Measurements from ENCODE around the gene WNT4. TPM values are rescaled to one million over a fixed set of nuclear protein-coding genes. Genes with fewer than 3 reads are reported as not detected.

The WNT4 gene
- total and polyA plus RNA-seq, 2 of the 8 experiments (the other 6 are each of a cell fraction or from before 2014, with no cell fraction given) = 1.3 to 6.6 TPM

DNA sequence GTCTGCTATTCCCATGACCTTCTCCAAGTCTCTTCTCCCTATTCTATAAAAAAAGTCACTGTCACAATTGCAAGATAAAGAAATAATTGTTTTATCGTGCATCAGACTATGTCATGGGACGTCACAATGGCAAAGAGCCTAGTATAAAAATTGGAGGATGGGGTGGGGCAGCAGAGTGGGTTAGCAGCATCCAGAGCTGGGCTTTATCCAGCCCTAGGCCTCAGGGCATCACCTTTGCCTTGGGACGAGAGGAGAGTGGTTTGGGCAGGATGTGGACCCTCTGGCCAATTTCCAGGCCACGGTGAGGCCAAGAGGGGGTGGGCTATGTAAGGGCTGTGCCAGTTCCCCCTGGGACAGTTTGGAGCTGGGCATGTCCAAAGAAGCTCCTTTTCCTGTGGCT lies 25.7 kb downstream of the WNT4 start (continued):
- TF ChIP-seq, protein P1, sequence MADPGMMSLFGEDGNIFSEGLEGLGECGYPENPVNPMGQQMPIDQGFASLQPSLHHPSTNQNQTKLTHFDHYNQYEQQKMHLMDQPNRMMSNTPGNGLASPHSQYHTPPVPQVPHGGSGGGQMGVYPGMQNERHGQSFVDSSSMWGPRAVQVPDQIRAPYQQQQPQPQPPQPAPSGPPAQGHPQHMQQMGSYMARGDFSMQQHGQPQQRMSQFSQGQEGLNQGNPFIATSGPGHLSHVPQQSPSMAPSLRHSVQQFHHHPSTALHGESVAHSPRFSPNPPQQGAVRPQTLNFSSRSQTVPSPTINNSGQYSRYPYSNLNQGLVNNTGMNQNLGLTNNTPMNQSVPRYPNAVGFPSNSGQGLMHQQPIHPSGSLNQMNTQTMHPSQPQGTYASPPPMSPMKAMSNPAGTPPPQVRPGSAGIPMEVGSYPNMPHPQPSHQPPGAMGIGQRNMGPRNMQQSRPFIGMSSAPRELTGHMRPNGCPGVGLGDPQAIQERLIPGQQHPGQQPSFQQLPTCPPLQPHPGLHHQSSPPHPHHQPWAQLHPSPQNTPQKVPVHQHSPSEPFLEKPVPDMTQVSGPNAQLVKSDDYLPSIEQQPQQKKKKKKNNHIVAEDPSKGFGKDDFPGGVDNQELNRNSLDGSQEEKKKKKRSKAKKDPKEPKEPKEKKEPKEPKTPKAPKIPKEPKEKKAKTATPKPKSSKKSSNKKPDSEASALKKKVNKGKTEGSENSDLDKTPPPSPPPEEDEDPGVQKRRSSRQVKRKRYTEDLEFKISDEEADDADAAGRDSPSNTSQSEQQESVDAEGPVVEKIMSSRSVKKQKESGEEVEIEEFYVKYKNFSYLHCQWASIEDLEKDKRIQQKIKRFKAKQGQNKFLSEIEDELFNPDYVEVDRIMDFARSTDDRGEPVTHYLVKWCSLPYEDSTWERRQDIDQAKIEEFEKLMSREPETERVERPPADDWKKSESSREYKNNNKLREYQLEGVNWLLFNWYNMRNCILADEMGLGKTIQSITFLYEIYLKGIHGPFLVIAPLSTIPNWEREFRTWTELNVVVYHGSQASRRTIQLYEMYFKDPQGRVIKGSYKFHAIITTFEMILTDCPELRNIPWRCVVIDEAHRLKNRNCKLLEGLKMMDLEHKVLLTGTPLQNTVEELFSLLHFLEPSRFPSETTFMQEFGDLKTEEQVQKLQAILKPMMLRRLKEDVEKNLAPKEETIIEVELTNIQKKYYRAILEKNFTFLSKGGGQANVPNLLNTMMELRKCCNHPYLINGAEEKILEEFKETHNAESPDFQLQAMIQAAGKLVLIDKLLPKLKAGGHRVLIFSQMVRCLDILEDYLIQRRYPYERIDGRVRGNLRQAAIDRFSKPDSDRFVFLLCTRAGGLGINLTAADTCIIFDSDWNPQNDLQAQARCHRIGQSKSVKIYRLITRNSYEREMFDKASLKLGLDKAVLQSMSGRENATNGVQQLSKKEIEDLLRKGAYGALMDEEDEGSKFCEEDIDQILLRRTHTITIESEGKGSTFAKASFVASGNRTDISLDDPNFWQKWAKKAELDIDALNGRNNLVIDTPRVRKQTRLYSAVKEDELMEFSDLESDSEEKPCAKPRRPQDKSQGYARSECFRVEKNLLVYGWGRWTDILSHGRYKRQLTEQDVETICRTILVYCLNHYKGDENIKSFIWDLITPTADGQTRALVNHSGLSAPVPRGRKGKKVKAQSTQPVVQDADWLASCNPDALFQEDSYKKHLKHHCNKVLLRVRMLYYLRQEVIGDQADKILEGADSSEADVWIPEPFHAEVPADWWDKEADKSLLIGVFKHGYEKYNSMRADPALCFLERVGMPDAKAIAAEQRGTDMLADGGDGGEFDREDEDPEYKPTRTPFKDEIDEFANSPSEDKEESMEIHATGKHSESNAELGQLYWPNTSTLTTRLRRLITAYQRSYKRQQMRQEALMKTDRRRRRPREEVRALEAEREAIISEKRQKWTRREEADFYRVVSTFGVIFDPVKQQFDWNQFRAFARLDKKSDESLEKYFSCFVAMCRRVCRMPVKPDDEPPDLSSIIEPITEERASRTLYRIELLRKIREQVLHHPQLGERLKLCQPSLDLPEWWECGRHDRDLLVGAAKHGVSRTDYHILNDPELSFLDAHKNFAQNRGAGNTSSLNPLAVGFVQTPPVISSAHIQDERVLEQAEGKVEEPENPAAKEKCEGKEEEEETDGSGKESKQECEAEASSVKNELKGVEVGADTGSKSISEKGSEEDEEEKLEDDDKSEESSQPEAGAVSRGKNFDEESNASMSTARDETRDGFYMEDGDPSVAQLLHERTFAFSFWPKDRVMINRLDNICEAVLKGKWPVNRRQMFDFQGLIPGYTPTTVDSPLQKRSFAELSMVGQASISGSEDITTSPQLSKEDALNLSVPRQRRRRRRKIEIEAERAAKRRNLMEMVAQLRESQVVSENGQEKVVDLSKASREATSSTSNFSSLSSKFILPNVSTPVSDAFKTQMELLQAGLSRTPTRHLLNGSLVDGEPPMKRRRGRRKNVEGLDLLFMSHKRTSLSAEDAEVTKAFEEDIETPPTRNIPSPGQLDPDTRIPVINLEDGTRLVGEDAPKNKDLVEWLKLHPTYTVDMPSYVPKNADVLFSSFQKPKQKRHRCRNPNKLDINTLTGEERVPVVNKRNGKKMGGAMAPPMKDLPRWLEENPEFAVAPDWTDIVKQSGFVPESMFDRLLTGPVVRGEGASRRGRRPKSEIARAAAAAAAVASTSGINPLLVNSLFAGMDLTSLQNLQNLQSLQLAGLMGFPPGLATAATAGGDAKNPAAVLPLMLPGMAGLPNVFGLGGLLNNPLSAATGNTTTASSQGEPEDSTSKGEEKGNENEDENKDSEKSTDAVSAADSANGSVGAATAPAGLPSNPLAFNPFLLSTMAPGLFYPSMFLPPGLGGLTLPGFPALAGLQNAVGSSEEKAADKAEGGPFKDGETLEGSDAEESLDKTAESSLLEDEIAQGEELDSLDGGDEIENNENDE (IDR thresholded peaks at IDR 0.05; ENCODE audit: insufficient replicate concordance, low read length) = no peak
- no peak for TF ChIP-seq EZH2 (IDR thresholded peaks at IDR 0.05; ENCODE audit: low read depth, low read length, severe bottlenecking)
- TF ChIP-seq, protein P2, sequence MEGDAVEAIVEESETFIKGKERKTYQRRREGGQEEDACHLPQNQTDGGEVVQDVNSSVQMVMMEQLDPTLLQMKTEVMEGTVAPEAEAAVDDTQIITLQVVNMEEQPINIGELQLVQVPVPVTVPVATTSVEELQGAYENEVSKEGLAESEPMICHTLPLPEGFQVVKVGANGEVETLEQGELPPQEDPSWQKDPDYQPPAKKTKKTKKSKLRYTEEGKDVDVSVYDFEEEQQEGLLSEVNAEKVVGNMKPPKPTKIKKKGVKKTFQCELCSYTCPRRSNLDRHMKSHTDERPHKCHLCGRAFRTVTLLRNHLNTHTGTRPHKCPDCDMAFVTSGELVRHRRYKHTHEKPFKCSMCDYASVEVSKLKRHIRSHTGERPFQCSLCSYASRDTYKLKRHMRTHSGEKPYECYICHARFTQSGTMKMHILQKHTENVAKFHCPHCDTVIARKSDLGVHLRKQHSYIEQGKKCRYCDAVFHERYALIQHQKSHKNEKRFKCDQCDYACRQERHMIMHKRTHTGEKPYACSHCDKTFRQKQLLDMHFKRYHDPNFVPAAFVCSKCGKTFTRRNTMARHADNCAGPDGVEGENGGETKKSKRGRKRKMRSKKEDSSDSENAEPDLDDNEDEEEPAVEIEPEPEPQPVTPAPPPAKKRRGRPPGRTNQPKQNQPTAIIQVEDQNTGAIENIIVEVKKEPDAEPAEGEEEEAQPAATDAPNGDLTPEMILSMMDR (IDR thresholded peaks at IDR 0.05; ENCODE audit: control extremely low read depth in 1 of 3, insufficient read depth in 1 of 3, low read depth in 1 of 3, low read length in 3 of 3) = no peak
- no peak for TF ChIP-seq RFX5 (IDR thresholded peaks at IDR 0.05; ENCODE audit: borderline replicate concordance, low read depth, low read length)
- no peak for TF ChIP-seq FOSL1 (IDR thresholded peaks at IDR 0.05; ENCODE audit: insufficient read depth, low read depth, low read length)
- no peak for TF ChIP-seq JUND (IDR thresholded peaks at IDR 0.05; ENCODE audit: low read length)
- TF ChIP-seq RBBP5 (IDR thresholded peaks at IDR 0.05; ENCODE audit: borderline replicate concordance, low read depth, low read length) = no peak
- no peak for TF ChIP-seq NRF1 (IDR thresholded peaks at IDR 0.05; ENCODE audit: low read depth, low read length)
- TF ChIP-seq EGR1 (IDR thresholded peaks at IDR 0.05; ENCODE audit: borderline replicate concordance, low read depth, low read length) = no peak
